PFSK-1 (cell line): ENCODE results near the gene C1QTNF9.

Experiments used
- FOXP2 ChIP-seq: optimal IDR thresholded peaks from 2 replicates; pipeline ENCODE3; 2011; ENCODE audit warnings: borderline replicate concordance, control low read depth, inconsistent platforms; ENCODE audit not compliant: insufficient read depth; ENCODE audit errors: extremely low read length, extremely low read depth
- POLR2AphosphoS5 ChIP-seq: IDR thresholded peaks from 2 replicates; pipeline ENCODE4 v1.6.1; 2012; ENCODE audit warnings: low read depth, mild to moderate bottlenecking, control low read depth, low read length, moderate library complexity
- REST ChIP-seq, 2 experiments: IDR thresholded peaks; 2 replicates each; pipeline versions ENCODE4 v1.6.1 to v1.8.0; 2011 to 2012; ENCODE audit warnings: low read depth in 2 of 2, low read length in 2 of 2, control low read depth in 1 of 2, inconsistent platforms in 1 of 2, mild to moderate bottlenecking in 1 of 2, moderate library complexity in 1 of 2; ENCODE audit not compliant: insufficient read depth in 1 of 2
- SIN3A ChIP-seq: IDR thresholded peaks from 2 replicates; pipeline ENCODE4 v1.6.1; 2012; ENCODE audit warnings: mild to moderate bottlenecking, low read length, moderate library complexity, borderline replicate concordance; ENCODE audit not compliant: insufficient read depth
- TAF1 ChIP-seq: IDR thresholded peaks from 2 replicates; pipeline ENCODE4 v1.6.1; 2012; ENCODE audit warnings: low read length, control low read depth, borderline replicate concordance; ENCODE audit not compliant: insufficient read depth

The C1QTNF9 gene

DNA sequence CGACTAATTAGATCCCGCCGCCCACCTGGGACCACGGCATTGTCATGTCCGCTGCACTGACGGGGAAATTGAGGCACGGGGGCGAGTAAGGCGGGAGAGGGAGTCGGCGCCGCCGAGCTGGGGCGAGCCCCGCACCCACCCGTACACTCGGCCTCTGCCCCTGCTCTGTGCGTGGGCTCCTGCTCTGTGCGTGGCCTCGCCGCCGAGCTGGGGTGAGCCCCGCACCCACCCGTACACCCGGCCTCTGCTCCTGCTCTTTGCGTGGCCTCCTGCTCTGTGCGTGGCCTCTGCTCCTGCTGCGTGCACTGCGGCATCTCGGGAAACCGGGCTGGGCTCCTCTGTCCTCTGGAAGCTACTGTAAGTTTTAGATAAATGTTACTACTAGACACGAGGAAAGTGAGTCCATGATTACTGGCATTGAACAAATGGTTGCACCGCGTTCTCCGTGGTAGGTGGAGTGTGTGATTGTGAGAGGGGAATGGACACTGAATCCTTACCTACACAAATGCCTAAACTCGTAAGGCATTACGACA is 826 bp upstream of the C1QTNF9 start:
- TF ChIP-seq FOXP2 (no peak), SIN3A (no peak), TAF1 (no peak), REST (IDR thresholded peaks at IDR 0.05; ENCODE audit: insufficient read depth in 1 of 2, low read depth in 2 of 2, low read length in 2 of 2) (no peak), POLR2AphosphoS5 (no peak)

DNA sequence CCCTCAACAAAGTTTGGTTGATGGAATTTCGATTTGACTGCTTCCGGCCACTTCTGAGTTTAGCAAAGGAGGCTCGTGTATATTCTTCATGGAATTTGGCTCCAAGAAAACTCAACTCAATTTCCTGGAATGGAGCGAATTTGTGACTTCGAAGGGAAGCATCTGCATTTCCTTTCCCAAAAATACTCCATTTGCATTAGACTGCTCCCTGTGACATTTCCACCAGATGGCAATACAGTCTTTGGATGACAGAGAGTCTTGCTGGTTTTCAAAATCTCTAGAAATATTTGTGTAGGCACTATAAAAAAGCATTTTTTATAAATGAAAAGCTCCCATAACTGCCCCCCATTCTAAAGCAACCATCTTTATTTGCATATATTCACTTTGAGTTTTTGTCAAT is 4.1 kb downstream of the C1QTNF9 start:
- TF ChIP-seq SIN3A = no peak

DNA sequence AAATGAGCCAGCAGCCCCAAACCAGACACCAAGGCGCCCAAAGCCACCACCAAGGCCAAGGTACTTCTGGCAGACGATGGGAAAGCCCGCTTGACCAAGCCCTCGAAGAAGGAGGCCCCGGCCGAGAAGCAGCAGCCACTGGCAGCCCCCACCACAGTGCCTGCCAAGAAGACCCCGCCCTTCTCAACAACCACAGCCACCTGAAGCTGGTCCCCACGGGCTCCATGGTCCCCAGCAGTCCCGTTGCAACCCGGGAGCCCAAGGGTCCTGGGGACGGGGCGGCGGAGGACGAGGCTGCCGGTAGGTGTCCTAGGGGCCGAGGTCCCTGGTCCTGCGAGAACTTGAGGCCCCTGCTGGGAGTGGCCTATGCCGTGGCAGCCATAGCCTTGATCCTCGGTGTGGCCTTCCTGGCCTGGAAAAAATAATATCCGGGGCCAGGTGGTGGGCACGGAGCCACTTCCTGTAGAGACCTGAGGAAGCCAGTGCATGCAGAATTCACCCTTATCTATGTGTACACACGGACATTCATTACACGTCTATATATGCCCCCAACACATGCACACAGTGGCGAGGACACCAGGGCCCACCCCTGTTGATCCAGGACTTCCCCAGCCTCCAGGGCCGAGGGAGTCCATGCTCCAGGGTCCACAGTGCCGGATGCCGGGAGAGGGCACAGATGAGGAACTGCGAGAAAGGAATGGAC is 13.8 kb downstream of the C1QTNF9 start:
- no peak for TF ChIP-seq REST (IDR thresholded peaks at IDR 0.05; ENCODE audit: insufficient read depth in 1 of 2, low read depth in 2 of 2, low read length in 2 of 2)
- TF ChIP-seq TAF1 = no peak
- no peak for TF ChIP-seq SIN3A
- no peak for TF ChIP-seq FOXP2
- no peak for TF ChIP-seq POLR2AphosphoS5

- no peak for TF ChIP-seq TAF1
- no peak for TF ChIP-seq POLR2AphosphoS5
- no peak for TF ChIP-seq SIN3A
These were observed 14.3 kb downstream of the C1QTNF9 start for GRCh38 chr13:24323739-24324075.

DNA sequence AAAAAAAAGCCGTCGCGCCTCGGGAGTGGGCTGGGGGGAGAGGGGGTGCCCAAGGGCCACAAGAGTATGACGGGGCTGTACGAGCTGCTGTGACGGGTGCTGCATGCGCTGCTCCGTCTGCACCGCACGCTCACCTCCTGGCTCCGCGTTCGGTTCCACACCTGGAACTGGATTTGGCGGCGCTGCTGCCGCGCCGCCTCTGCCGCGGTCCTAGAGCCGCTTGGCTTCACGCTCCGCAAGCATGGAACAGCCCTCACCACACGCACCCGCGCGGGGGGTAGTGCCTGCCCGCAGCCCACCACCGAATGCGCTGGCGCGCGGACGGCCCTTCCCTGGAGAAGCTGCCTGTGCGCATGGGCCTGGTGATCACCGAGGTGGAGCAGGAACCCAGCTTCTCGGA is 18.8 kb downstream of the C1QTNF9 start:
- no peak for TF ChIP-seq SIN3A
- no peak for TF ChIP-seq FOXP2
- TF ChIP-seq REST (IDR thresholded peaks at IDR 0.05; ENCODE audit: insufficient read depth in 1 of 2, low read depth in 2 of 2, low read length in 2 of 2) = no peak
- TF ChIP-seq TAF1 = no peak
- TF ChIP-seq POLR2AphosphoS5 = no peak

- no peak for TF ChIP-seq FOXP2
- no peak for TF ChIP-seq POLR2AphosphoS5
- no peak for TF ChIP-seq TAF1
- no peak for TF ChIP-seq REST (IDR thresholded peaks at IDR 0.05; ENCODE audit: insufficient read depth in 1 of 2, low read depth in 2 of 2, low read length in 2 of 2)
- TF ChIP-seq SIN3A = no peak
These were observed 29.3 kb downstream of the C1QTNF9 start for GRCh38 chr13:24338721-24339120.
